Measurements from ENCODE around the gene ZNF555. TPM values are rescaled to one million over a fixed set of nuclear protein-coding genes. Genes with fewer than 3 reads are reported as not detected.
"Not testable (repeated sequence)": the region's sequence is repeated elsewhere in the genome, so short reads cannot be mapped to it uniquely, and the experiment has no call there.

ZNF555 gene
- total RNA-seq, 4 donors from 2014 or later: 5.7 to 11.4 (median 6.6) TPM

- WGBS, 2 donors: 73 to 80% methylated on average over 8 of the region's 8 CpGs
- H3K9me3 ChIP-seq: peaks cover 0 to 15% (median 0%) of the 10 kb centered on the region in 4 donors
These were observed 55.4 kb downstream of the ZNF555 start for GRCh38 chr19:2896694-2897093.

GRCh38 chr19:2900296-2901252 lies 59.3 kb downstream of the ZNF555 start, which contains the start of gene ZNF57:
TSS of gene ZNF57 (plus strand) at chr19:2900928. CDS start at chr19:2901046, 118 bp downstream.
- Histone ChIP-seq H3K4me1 (peaks cover 0 to 17% (median 3%) of the 10 kb centered on the region in 4 donors), H3K27ac (peak within 1 kb of the TSS in 3 of 4 donors; percentile 83 to 89 (median 88)), H3K9me3 (peaks cover 0 to 15% (median 0%) of the 10 kb centered on the region in 4 donors), H3K4me3 (peak within 1 kb of the TSS; percentile 57 to 95 (median 74)), H3K27me3 (no peaks in the 10 kb centered on the region), H3K36me3 (no peaks in the 10 kb centered on the region)
- DNase-seq (ENCODE audit: low spot score in 2 of 2): peak; percentile 100
- WGBS, 2 donors: 1% methylated on average over 55 to 87 of the region's 100 CpGs
- TF ChIP-seq EP300 (IDR thresholded peaks at IDR 0.05) (peak; percentile 31 to 63), POLR2A (IDR thresholded peaks at IDR 0.05) (peak in 1 of 2 donors; percentile 27), CTCF (IDR thresholded peaks at IDR 0.05) (peak in 1 of 5 experiments; percentile 11)

More at GRCh38 chr19:2896694-2897093, 55.4 kb downstream of the ZNF555 start:
- H3K27me3 ChIP-seq: no peaks in the 10 kb centered on the region
- TF ChIP-seq CTCF (IDR thresholded peaks at IDR 0.05): no peak
- TF ChIP-seq POLR2A (IDR thresholded peaks at IDR 0.05): no peak
- TF ChIP-seq EP300 (IDR thresholded peaks at IDR 0.05): no peak
- no peaks in the 10 kb centered on the region for H3K36me3 ChIP-seq
- H3K27ac ChIP-seq: no peak overlapping the region
- no peak overlapping the region for H3K4me3 ChIP-seq
- DNase-seq (ENCODE audit: low spot score in 2 of 2): no peak
- peaks cover 0 to 9% (median 2%) of the 10 kb centered on the region in 4 donors for H3K4me1 ChIP-seq

GRCh38 chr19:2902590-2903218 lies 61.4 kb downstream of the ZNF555 start:
- no peak for DNase-seq (ENCODE audit: low spot score in 2 of 2)
- peaks cover 0 to 17% (median 3%) of the 10 kb centered on the region in 4 donors for H3K4me1 ChIP-seq
- no peak overlapping the region for H3K27ac ChIP-seq
- 79 to 88% methylated on average over 13 of the region's 13 CpGs for WGBS, 2 donors
- TF ChIP-seq EP300 (IDR thresholded peaks at IDR 0.05): no peak
- no peak for TF ChIP-seq POLR2A (IDR thresholded peaks at IDR 0.05)
- no peak for TF ChIP-seq CTCF (IDR thresholded peaks at IDR 0.05)
- peaks cover 0 to under 1% (median 0%) of the 10 kb centered on the region in 4 donors for H3K9me3 ChIP-seq
- H3K27me3 ChIP-seq: no peaks in the 10 kb centered on the region
- H3K4me3 ChIP-seq: no peak overlapping the region
- H3K36me3 ChIP-seq: peaks cover 0 to 8% (median 0%) of the 10 kb centered on the region in 3 donors

GRCh38 chr19:2903326-2903725 lies 62.1 kb downstream of the ZNF555 start:
- not testable (repeated sequence) for H3K27me3 ChIP-seq; H3K36me3 ChIP-seq; DNase-seq (ENCODE audit: low spot score in 2 of 2); H3K9me3 ChIP-seq; H3K27ac ChIP-seq; H3K4me3 ChIP-seq
- 92 to 94% methylated on average over 13 of the region's 13 CpGs for WGBS, 2 donors
- H3K4me1 ChIP-seq: peaks cover 0 to 17% (median 3%) of the 10 kb centered on the region in 4 donors

GRCh38 chr19:2905918-2906519 lies 64.7 kb downstream of the ZNF555 start:
- H3K27ac ChIP-seq: no peak overlapping the region
- TF ChIP-seq CTCF (IDR thresholded peaks at IDR 0.05) (no peak), POLR2A (IDR thresholded peaks at IDR 0.05) (no peak), EP300 (IDR thresholded peaks at IDR 0.05) (no peak)
- H3K4me3 ChIP-seq: no peak overlapping the region
- H3K36me3 ChIP-seq: peaks cover 0 to 8% (median 0%) of the 10 kb centered on the region in 3 donors
- 87 to 88% methylated on average over 11 of the region's 11 CpGs for WGBS, 2 donors
- no peaks in the 10 kb centered on the region for H3K9me3 ChIP-seq
- H3K4me1 ChIP-seq: peaks cover 0 to 13% (median 6%) of the 10 kb centered on the region in 4 donors
- DNase-seq (ENCODE audit: low spot score in 2 of 2): no peak
- H3K27me3 ChIP-seq: no peaks in the 10 kb centered on the region
